Astrocyte of the cerebellum (primary cell): ENCODE measurements around the gene STK25.
"Not testable (repeated sequence)": the region's sequence is repeated elsewhere in the genome, so short reads cannot be mapped to it uniquely, and the experiment has no call there.

Source experiments
- DNase-seq: peaks from one replicate; pipeline ENCODE4 v3.0.0-alpha.2; 2011; ENCODE audit warnings: low read depth
- H3K4me3 ChIP-seq: 2 replicates; pipeline ENCODE4 v1.5.1; 2011; ENCODE audit warnings: mild to moderate bottlenecking, low read depth, low read length, moderate library complexity
- CTCF ChIP-seq: IDR thresholded peaks from 2 replicates; pipeline ENCODE4 v1.5.1; 2012; ENCODE audit warnings: low read length, low read depth, moderate library complexity, mild to moderate bottlenecking; ENCODE audit errors: missing control alignments
- in situ Hi-C: cut with HindIII; loops from 2 replicates; pipeline ENCODE4 v1.10.0; 2017; ENCODE audit warnings: low sequenced_read_pairs

STK25 gene

GRCh38 chr2:241456546-241456945 is 51.8 kb downstream of the STK25 start:
- no peak overlapping the region for H3K4me3 ChIP-seq
- in situ Hi-C loops: no loop called here
- DNase-seq: no peak
- TF ChIP-seq CTCF: no peak

DNA sequence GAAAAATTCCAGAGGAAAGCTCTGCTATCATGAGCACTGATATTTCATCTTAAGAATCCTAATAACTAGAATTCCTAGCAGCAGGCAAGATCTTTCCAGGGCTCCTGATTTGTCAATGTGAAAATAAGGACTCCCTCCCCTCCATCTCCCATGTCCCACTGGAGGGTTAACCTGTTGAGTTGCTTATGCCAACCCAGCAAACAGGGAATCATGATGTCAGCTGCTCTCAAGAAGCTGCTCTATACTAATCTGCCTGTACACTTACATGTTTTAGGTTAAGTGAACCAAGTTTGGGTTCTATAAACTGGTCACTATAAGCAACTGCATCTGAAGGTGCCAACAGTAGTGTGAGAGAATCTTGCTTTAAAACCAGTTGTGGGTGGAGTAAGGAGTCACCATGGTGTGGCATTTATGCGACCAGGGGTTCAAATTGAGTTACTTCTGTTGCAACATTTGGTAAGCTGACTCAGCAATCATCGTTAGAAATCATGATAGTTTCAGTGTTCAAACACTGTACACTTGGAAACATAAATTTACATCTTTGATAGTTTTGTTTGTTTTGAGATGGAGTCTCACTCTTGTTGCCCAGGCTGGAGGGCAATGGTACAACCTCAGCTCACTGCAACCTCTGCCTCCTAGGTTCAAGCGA is 53.4 kb downstream of the STK25 start:
- DNase-seq: no peak
- no peak overlapping the region for H3K4me3 ChIP-seq
- TF ChIP-seq CTCF: no peak
- in situ Hi-C loops: no loop called here

DNA sequence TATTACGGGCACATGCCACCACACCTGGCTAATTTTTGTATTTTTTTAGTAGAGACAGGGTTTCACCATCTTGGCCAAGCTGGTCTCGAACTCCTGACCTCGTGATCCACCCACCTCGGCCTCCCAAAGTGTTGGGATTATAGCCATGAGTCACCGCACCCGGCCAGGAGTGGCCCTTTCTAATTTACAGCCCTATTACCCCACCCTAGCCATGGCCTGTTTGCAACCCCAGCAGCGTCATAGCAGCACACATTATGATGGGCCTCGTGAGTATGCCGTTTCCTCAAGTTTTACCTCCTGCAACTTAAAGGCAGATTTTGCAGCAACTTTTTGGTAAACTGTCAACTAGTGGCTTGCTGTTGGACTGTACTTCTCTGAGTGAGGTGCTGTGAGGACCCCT is 54.5 kb downstream of the STK25 start:
- in situ Hi-C loops, DNase-seq, H3K4me3 ChIP-seq: not testable (repeated sequence)

DNA sequence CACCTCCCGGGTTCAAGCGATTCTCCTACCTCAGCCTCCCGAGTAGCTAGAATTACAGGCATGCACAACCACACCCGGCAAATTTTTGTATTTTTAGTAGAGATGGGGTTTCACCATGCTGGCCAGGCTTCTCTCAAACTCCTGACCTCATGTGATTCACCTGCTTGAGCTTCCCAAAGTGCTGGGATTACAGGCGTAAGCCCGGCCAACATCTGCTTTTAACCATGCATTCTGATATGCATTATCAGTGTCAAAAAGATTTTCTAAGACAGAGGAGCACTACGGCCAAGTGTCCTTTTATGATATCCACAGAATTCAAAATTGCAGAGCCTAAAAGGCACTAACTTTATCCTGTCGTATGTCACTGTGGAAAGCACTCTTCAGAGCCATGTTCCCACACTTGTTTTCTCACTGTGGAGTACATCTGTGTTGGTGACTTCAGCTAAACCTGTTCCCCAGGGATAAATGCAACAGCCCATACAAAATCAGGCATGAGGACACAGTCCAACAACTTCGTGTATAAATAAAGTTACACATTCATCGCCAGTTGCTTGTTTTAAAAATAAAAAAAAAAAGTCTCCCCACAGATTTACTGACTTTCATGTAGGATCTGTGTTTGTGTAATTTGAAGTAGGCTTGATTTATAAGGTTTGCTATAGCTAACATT is 56.4 kb downstream of the STK25 start:
- no peak overlapping the region for H3K4me3 ChIP-seq
- no peak for TF ChIP-seq CTCF
- DNase-seq: no peak
- in situ Hi-C loops: no loop called here

- DNase-seq, in situ Hi-C loops, H3K4me3 ChIP-seq: not testable (repeated sequence)
These were observed 58.3 kb downstream of the STK25 start for GRCh38 chr2:241450092-241450491.

- no peak for TF ChIP-seq CTCF
- in situ Hi-C loops: no loop called here
- H3K4me3 ChIP-seq: no peak overlapping the region
- no peak for DNase-seq
These were observed 63.0 kb downstream of the STK25 start for GRCh38 chr2:241445426-241445825.

GRCh38 chr2:241443486-241444223 is 64.7 kb downstream of the STK25 start:
- no peak overlapping the region for H3K4me3 ChIP-seq
- DNase-seq: peak; percentile 90
- in situ Hi-C loops: no loop called here
- no peak for TF ChIP-seq CTCF
